ENCODE data around the gene HPCAL4. TPM values are rescaled to one million over a fixed set of nuclear protein-coding genes. Genes with fewer than 3 reads are reported as not detected.

Gene HPCAL4
- total RNA-seq, 4 donors from 2014 or later, result 0.55 TPM; not detected in 3

DNA sequence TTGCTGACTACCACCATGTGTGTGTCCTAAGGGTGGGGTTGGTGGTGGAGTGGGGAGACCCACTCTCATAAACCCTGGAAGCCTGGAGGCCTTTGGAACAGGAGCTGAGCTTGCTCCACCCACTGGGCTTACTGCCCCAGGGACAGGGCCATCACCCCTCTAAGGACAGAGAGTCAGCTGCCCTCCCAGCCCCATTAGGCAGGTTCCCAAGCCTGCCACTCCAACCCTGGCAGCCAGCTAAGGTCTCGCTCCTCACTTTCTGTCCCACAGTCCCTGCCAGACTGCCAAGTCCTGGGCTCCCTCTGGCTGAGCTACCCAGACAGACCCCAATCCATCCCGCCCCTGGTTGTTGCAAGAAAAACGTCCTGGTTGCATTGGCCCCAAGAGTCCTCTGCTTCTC lies 23.1 kb downstream of the HPCAL4 start:
- WGBS, result 93% methylated on average over 3 of the region's 3 CpGs
- Histone ChIP-seq H3K27ac (no peak overlapping the region), H3K36me3 (no peaks in the 10 kb centered on the region), H3K9me3 (no peaks in the 10 kb centered on the region), H3K27me3 (peaks cover 32% of the 10 kb centered on the region), H3K4me1 (peaks cover 16% of the 10 kb centered on the region), H3K4me3 (no peak overlapping the region)
- TF ChIP-seq EP300 (IDR thresholded peaks at IDR 0.05) (no peak), POLR2AphosphoS5 (IDR thresholded peaks at IDR 0.05) (no peak), POLR2A (IDR thresholded peaks at IDR 0.05) (no peak)
- TF ChIP-seq, protein P1, sequence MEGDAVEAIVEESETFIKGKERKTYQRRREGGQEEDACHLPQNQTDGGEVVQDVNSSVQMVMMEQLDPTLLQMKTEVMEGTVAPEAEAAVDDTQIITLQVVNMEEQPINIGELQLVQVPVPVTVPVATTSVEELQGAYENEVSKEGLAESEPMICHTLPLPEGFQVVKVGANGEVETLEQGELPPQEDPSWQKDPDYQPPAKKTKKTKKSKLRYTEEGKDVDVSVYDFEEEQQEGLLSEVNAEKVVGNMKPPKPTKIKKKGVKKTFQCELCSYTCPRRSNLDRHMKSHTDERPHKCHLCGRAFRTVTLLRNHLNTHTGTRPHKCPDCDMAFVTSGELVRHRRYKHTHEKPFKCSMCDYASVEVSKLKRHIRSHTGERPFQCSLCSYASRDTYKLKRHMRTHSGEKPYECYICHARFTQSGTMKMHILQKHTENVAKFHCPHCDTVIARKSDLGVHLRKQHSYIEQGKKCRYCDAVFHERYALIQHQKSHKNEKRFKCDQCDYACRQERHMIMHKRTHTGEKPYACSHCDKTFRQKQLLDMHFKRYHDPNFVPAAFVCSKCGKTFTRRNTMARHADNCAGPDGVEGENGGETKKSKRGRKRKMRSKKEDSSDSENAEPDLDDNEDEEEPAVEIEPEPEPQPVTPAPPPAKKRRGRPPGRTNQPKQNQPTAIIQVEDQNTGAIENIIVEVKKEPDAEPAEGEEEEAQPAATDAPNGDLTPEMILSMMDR (IDR thresholded peaks at IDR 0.05), result no peak
- DNase-seq (ENCODE audit: low spot score in 2 of 2), result no peak

DNA sequence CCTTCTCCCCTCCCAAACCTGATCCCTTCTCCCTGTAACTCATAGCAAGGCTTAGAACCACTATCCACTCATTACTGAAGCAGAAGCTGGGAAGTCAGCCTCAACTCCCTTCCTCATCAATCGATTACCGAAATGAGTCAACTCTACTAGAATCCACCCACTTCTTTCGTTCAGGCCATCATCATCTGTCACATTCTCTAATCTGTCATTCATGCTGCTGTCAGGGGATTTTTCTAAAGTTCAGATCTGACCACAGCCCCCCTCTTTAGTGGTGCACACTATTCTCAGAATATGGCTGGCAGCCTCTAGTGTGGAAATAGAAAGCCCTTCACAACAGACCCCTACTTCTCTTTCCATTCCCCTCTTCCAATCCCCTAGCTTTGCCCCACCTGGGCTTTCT lies 24.5 kb downstream of the HPCAL4 start:
- Histone ChIP-seq H3K27me3 (peaks cover 20% of the 10 kb centered on the region), H3K4me1 (peaks cover 8% of the 10 kb centered on the region), H3K9me3 (no peaks in the 10 kb centered on the region), H3K4me3 (no peak overlapping the region), H3K27ac (no peak overlapping the region), H3K36me3 (no peaks in the 10 kb centered on the region)
- 72% methylated on average over 3 of the region's 3 CpGs for WGBS
- TF ChIP-seq POLR2A (IDR thresholded peaks at IDR 0.05) (no peak), EP300 (IDR thresholded peaks at IDR 0.05) (no peak), POLR2AphosphoS5 (IDR thresholded peaks at IDR 0.05) (no peak)
- TF ChIP-seq, protein P1 (IDR thresholded peaks at IDR 0.05), result no peak
- no peak for DNase-seq (ENCODE audit: low spot score in 2 of 2)

DNA sequence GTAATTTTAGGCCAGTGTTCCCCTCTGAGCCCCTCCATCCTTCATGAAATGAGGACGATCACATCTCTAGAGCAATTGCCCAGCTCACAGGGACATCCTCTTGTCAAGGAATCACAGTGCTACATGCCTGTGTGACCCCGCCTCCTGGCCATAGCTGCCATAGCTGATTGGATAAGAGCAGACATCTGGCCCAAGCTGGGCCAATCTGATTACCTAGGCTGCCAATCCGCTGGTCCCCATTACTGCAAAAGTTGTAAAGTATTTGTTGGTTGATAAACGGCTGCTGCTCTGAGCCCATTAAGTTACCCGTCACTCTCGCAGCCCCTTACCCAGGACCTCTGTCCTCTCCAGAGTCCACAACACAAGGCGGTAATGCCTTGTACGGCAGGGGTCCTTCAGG lies 27.7 kb downstream of the HPCAL4 start:
- no peak for TF ChIP-seq POLR2AphosphoS5 (IDR thresholded peaks at IDR 0.05)
- H3K9me3 ChIP-seq, result no peaks in the 10 kb centered on the region
- WGBS, result 89% methylated on average over 8 of the region's 8 CpGs

DNA sequence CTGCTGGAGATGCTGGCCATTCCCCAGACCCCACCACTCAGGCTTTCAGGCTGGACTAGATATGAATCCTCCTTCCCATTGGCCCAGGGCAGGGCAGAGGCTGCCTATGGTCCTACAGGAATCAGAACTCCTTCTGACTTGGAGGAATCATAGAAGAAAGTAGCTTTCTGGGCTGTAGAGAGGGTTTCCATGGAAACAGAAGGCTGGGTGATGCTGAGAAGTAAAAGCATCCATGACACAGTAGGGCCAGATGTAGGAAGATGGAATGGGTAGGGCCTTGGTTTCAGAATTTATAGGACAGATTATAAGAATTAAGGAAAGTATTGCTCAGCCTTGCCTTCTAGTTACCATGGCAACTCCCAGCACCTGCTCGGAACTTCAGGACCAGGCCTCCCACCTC lies 28.4 kb downstream of the HPCAL4 start:
- H3K4me3 ChIP-seq, result no peak overlapping the region
- TF ChIP-seq EP300 (IDR thresholded peaks at IDR 0.05), result no peak
- no peak for TF ChIP-seq POLR2AphosphoS5 (IDR thresholded peaks at IDR 0.05)
- TF ChIP-seq, protein P1 (IDR thresholded peaks at IDR 0.05), result no peak
- no peak for TF ChIP-seq POLR2A (IDR thresholded peaks at IDR 0.05)
- peaks cover 3% of the 10 kb centered on the region for H3K27me3 ChIP-seq
- DNase-seq (ENCODE audit: low spot score in 2 of 2), result no peak
- H3K9me3 ChIP-seq, result no peaks in the 10 kb centered on the region
- no peaks in the 10 kb centered on the region for H3K4me1 ChIP-seq
- 92% methylated on average over 1 of the region's 1 CpG for WGBS
- no peak overlapping the region for H3K27ac ChIP-seq
- H3K36me3 ChIP-seq, result no peaks in the 10 kb centered on the region

More for the DNA sequence above, 27.7 kb downstream of the HPCAL4 start:
- Histone ChIP-seq H3K4me1 (no peaks in the 10 kb centered on the region), H3K4me3 (no peak overlapping the region), H3K36me3 (no peaks in the 10 kb centered on the region), H3K27ac (no peak overlapping the region), H3K27me3 (peaks cover 3% of the 10 kb centered on the region)
- DNase-seq (ENCODE audit: low spot score in 2 of 2), result no peak

DNA sequence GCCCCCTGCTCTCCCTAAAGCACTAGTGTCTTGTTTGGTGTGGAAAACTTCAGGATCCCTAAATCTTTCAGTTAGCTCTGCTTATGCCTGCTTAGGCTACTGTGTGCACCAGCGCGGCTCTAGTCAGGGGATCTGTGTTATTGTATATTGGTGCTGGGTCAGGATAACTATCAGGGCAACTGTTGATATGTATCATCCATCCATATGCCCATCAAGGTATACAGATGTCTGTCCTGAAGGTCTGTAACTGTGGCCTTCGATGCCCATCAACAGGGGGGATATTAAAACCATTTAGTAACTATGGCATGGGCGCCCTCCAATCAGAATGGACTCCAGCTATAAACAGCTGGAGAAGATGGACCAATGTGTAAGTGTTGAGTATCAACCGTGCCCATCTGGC lies 31.7 kb downstream of the HPCAL4 start:
- H3K36me3 ChIP-seq, result no peaks in the 10 kb centered on the region
- TF ChIP-seq POLR2AphosphoS5 (IDR thresholded peaks at IDR 0.05) (no peak), POLR2A (IDR thresholded peaks at IDR 0.05) (no peak), EP300 (IDR thresholded peaks at IDR 0.05) (no peak)
- TF ChIP-seq, protein P1 (IDR thresholded peaks at IDR 0.05), result no peak
- no peaks in the 10 kb centered on the region for H3K4me1 ChIP-seq
- H3K9me3 ChIP-seq, result no peaks in the 10 kb centered on the region
- DNase-seq (ENCODE audit: low spot score in 2 of 2), result no peak
- 88% methylated on average over 5 of the region's 5 CpGs for WGBS
- H3K4me3 ChIP-seq, result no peak overlapping the region
- H3K27me3 ChIP-seq, result no peaks in the 10 kb centered on the region
- H3K27ac ChIP-seq, result no peak overlapping the region

DNA sequence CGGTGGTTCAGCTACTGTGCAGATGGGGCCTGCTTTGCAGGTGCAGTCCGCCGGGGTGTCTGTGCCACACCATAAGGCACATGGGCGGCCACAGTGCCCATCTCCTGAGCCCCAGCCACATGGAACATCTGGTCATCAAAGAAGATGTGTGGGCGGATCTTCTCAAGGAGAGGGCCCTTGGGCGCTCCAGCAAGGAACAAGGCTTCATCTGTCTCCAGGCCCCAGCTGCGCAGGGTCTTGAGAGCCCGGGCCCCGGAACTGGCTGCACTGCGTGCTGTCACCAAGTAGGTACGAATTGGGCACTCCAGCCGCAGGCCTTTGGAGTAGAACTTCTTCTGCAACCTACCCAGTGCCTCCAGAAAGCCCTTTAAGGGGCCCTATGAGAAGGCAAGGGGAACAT lies 32.1 kb downstream of the HPCAL4 start:
- H3K4me3 ChIP-seq, result no peak overlapping the region

More for the DNA sequence above, 32.1 kb downstream of the HPCAL4 start:
- Histone ChIP-seq H3K27me3 (no peaks in the 10 kb centered on the region), H3K4me1 (no peaks in the 10 kb centered on the region), H3K36me3 (no peaks in the 10 kb centered on the region), H3K9me3 (no peaks in the 10 kb centered on the region), H3K27ac (no peak overlapping the region)
- 85% methylated on average over 12 of the region's 12 CpGs for WGBS
- TF ChIP-seq, protein P1 (IDR thresholded peaks at IDR 0.05), result no peak
- TF ChIP-seq POLR2A (IDR thresholded peaks at IDR 0.05) (no peak), EP300 (IDR thresholded peaks at IDR 0.05) (no peak), POLR2AphosphoS5 (IDR thresholded peaks at IDR 0.05) (no peak)
- no peak for DNase-seq (ENCODE audit: low spot score in 2 of 2)

All from suprapubic skin (tissue), 4 donors.